HG02623 (cell line): Measurements from ENCODE around the gene CCDC171.
"Not testable (repeated sequence)": the region's sequence is repeated elsewhere in the genome, so short reads cannot be mapped to it uniquely, and the experiment has no call there.

Source experiments
- ATAC-seq: cut with Tn5 transposase; IDR thresholded peaks from one replicate; pipeline ENCODE4 v1.9.1; 2021; ENCODE audit warnings: moderate library complexity; ENCODE audit not compliant: unreplicated experiment

The CCDC171 gene

GRCh38 chr9:15746905-15747304, 194.1 kb downstream of the CCDC171 start:
- no peak for ATAC-seq

- ATAC-seq: no peak
These were observed 202.8 kb downstream of the CCDC171 start for GRCh38 chr9:15755660-15756059.

- ATAC-seq: no peak
These were observed 208.7 kb downstream of the CCDC171 start for GRCh38 chr9:15761551-15761950.

DNA sequence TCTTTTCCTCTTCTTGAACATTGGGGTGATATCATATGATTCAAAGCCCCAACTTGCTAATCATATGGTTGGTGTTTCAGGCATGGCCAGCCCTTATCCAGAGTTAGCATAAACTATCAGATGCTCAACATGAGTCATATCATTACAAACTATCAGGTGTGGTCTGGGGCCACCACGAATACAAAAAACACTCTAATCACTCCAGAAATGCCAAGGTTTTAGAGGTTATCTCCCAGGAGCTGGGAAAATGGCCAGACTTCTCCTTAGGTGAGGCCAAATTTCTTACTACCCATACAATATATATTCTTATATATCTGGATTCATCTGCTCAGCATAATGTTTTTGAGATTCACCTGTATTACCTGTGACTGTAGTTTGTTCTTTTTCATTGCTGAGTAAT, 210.5 kb downstream of the CCDC171 start:
- ATAC-seq: no peak

DNA sequence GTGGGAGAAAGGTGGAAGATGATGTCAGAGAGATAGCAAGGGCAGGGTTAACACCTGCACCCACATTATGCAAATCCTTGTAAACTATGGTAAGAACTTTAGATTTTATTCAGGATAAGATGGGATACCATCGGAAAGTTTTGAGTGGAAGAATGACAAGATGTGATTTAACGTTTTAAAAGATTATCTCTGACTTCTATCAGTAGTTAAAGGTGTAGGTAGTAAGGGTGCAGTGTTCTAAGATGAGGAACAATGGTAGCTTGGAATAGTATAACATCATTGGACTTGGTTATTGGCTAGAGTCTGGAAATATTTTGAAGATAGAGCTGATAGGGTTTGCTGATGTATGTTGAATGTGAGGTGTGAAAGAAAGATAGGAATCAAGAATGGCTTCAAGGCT, 211.3 kb downstream of the CCDC171 start:
- no peak for ATAC-seq

GRCh38 chr9:15769547-15769946, 216.7 kb downstream of the CCDC171 start:
- ATAC-seq: no peak

DNA sequence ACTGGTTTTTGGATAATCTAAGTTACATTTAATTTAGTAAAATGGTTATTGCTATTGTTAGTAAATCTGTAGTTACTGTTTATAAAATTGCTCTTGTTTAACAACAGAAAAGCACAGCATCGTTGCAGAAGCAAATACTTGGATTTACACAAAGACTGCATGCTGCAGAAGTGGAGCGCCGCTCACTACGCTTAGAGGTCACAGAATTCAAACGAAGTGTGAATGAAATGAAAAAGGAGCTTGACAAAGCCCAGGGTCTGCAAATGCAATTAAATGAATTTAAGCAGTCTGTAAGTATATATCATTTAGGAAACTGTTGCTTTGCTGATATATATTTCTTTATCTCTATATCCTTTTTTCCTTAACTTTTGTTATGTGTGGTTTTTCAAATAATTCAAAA, 226.0 kb downstream of the CCDC171 start:
- ATAC-seq: no peak

DNA sequence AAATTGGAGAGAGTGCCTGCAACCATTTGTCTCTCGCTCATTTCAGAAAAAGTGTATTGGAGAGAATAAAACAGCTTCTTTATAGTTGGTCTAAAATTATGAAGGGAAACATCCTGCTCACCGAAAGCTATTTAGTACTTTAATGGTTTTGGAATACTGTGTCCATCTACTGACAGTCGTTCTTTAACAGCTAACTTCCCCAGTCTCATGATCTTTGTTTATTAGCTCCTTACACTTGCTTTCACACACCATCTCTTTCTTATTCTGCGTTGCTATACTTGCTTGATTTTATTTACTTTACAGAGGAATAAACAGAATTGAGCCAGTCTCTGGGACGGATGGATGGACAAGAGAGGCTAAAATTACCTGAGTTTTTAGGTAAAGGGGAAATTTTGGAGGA, 229.3 kb downstream of the CCDC171 start:
- ATAC-seq: no peak

GRCh38 chr9:15785584-15785983, 232.7 kb downstream of the CCDC171 start:
- ATAC-seq: no peak

- no peak for ATAC-seq
These were observed 233.8 kb downstream of the CCDC171 start for GRCh38 chr9:15786616-15787015.

DNA sequence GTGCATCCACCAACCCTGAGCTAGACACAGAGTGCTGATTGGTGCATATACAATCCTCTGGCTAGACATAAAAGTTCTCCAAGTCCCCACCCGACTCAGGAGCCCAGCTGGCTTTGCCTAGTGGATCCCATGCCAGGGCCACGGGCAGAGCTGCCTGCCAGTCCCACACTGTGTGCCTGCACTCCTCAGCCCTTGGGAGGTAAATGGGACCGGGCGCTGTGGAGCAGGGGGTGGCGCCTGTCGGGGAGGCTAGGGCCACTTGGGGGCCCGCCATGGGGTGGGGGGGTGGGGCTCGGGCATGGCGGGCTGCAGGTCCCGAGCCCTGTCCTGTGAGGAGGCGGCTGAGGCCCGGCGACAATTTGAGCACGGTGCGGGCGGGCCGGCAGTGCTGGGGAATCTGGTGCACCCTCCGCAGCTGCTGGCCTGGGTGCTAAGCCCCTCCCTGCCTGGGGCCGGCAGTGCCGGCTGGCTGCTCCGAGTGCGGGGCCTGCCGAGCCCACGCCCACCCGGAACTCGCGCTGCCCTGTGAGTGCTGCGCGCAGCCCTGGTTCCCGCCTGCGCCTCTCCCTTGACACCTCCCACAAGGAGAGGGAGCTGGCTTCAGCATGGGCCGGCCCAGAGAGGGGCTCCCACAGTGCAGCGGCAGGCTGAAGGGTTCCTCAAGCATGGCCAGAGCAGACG, 257.5 kb downstream of the CCDC171 start:
- ATAC-seq: not testable (repeated sequence)

DNA sequence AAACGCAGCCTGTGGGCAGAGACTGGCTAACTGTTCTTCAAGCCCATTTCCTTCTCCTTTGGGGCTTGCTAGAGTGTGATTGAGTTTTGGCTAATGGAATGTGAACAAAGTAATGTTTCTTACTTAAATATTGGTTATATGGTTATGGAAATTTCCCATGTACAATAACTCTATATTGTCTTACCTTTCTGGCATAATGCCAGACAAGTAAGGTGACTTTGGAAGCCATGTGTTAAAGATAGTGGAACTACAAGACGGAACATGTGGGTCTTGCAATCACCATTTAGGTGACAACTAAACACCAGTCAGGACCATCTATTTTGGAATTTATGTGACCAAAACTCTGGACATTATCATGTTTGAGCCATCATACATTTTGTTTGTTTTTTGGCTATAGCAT, 260.2 kb downstream of the CCDC171 start:
- ATAC-seq: no peak

DNA sequence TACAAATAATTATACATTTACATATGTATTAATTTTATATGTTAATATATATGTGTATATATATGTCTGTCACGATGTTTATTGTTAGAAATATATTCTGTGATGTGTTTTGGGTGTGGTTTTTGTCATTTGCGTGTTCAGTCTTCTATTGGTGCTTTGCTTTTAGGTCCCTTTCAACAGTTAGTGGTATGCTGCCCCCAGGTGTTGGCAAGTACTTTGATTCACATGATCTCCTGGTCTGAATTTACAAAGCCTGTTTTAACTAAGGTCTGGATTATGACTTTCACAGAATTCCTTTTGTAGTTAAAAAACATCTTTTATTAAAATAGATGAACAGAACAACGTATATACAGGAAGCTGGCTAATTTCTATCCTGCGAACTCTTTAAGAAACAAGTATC, 271.5 kb downstream of the CCDC171 start:
- no peak for ATAC-seq

- ATAC-seq: no peak
These were observed 278.5 kb downstream of the CCDC171 start for GRCh38 chr9:15831384-15831783.

GRCh38 chr9:15834541-15834940, 281.7 kb downstream of the CCDC171 start:
- no peak for ATAC-seq

- peak; percentile 88 for ATAC-seq
These were observed 284.3 kb downstream of the CCDC171 start for GRCh38 chr9:15837079-15837679.

GRCh38 chr9:15842051-15842450, 289.2 kb downstream of the CCDC171 start:
- no peak for ATAC-seq

GRCh38 chr9:15843316-15843715, 290.5 kb downstream of the CCDC171 start:
- no peak for ATAC-seq

DNA sequence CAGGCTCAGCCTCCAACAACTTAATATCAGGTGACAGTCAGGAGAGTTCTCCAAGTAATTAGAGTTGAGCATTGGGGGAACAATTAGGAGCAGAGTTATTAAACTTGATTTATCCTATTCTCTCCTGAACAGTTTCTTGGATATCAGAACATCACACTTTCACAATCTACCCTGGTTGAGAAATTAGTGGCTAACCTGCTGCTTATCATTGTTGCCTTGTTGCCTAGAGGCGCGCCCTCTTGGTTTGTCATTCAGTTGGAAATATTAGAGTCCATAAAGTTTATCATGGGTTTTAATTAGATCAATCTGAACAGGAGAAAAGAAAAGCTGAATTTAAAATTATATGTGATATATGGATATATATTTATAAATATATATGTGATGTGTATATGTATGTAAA, 291.1 kb downstream of the CCDC171 start:
- no peak for ATAC-seq

- no peak for ATAC-seq
These were observed 293.8 kb downstream of the CCDC171 start for GRCh38 chr9:15846611-15847010.

GRCh38 chr9:15849871-15850270, 297.0 kb downstream of the CCDC171 start:
- ATAC-seq: no peak

- no peak for ATAC-seq
These were observed 298.9 kb downstream of the CCDC171 start for GRCh38 chr9:15851766-15852165.

- ATAC-seq: no peak
These were observed 303.7 kb downstream of the CCDC171 start for GRCh38 chr9:15856591-15856990.
